Osteocyte (in vitro differentiated cells): ENCODE measurements around the gene STAB1. TPM values are rescaled to one million over a fixed set of nuclear protein-coding genes. Genes with fewer than 3 reads are reported as not detected.

Source experiments
- DNase-seq: peaks from one replicate; pipeline ENCODE4 v3.0.0; 2021; ENCODE audit warnings: mixed read lengths; ENCODE audit not compliant: unreplicated experiment; ENCODE audit errors: extremely low spot score
- H3K27ac Mint-ChIP-seq: one replicate; pipeline ENCODE4 v1.8.0; 2021; ENCODE audit warnings: mild to moderate bottlenecking, mixed read lengths; ENCODE audit not compliant: unreplicated experiment
- H3K27me3 Mint-ChIP-seq: one replicate; pipeline ENCODE4 v1.8.0; 2021; ENCODE audit warnings: mixed read lengths; ENCODE audit not compliant: unreplicated experiment
- H3K36me3 Mint-ChIP-seq: one replicate; pipeline ENCODE4 v1.8.0; 2021; ENCODE audit warnings: mixed read lengths; ENCODE audit not compliant: unreplicated experiment
- H3K4me1 Mint-ChIP-seq: one replicate; pipeline ENCODE4 v1.8.0; 2021; ENCODE audit warnings: mixed read lengths; ENCODE audit not compliant: unreplicated experiment
- H3K4me3 Mint-ChIP-seq: one replicate; pipeline ENCODE4 v1.8.0; 2021; ENCODE audit warnings: mild to moderate bottlenecking, moderate library complexity, mixed read lengths; ENCODE audit not compliant: unreplicated experiment
- H3K9me3 Mint-ChIP-seq: one replicate; pipeline ENCODE4 v1.8.0; 2021; ENCODE audit warnings: mixed read lengths; ENCODE audit not compliant: unreplicated experiment
- CTCF ChIP-seq: fragments of 200-600 bp; sonication (generic); IDR thresholded peaks from 2 replicates; pipeline ENCODE4 v1.5.0; 2021; ENCODE audit warnings: antibody characterized with exemption, mild to moderate bottlenecking, moderate library complexity
- total RNA-seq: library from RNA; stranded (reverse); gene quantifications from 2 replicates; pipeline ENCODE4 v1.2.1, GENCODE V29; 2021

STAB1 gene
- total RNA-seq, 1 donor from 2014 or later = not detected

GRCh38 chr3:52453496-52454249 is 41.5 kb upstream of the STAB1 start, which contains the start of gene TNNC1:
Gene TNNC1 (minus strand): TSS chr3:52454041. CDS start chr3:52454015, 26 bp downstream.
- no peaks in the 10 kb centered on the region for H3K27me3 Mint-ChIP-seq
- H3K4me1 Mint-ChIP-seq = peaks cover 28% of the 10 kb centered on the region
- no peak for DNase-seq
- peak within 1 kb of the TSS; percentile 74 for H3K27ac Mint-ChIP-seq
- peak within 1 kb of the TSS; percentile 98 for H3K4me3 Mint-ChIP-seq
- TF ChIP-seq CTCF = no peak
- H3K9me3 Mint-ChIP-seq = no peaks in the 10 kb centered on the region
- H3K36me3 Mint-ChIP-seq = peaks cover 10% of the 10 kb centered on the region

- H3K9me3 Mint-ChIP-seq = no peaks in the 10 kb centered on the region
- H3K36me3 Mint-ChIP-seq = peaks cover 10% of the 10 kb centered on the region
- H3K27ac Mint-ChIP-seq = peak overlapping the region; percentile 74
- H3K27me3 Mint-ChIP-seq = no peaks in the 10 kb centered on the region
- H3K4me1 Mint-ChIP-seq = peaks cover 28% of the 10 kb centered on the region
- TF ChIP-seq CTCF = no peak
- no peak for DNase-seq
- H3K4me3 Mint-ChIP-seq = peak overlapping the region; percentile 98
Observed at GRCh38 chr3:52454250-52454937, 40.7 kb upstream of the STAB1 start.

- H3K27ac Mint-ChIP-seq = peak overlapping the region; percentile 74
- DNase-seq = no peak
Observed at GRCh38 chr3:52454938-52455282, 40.2 kb upstream of the STAB1 start.

GRCh38 chr3:52455283-52456168 is 39.6 kb upstream of the STAB1 start, which contains the start of gene NISCH:
Gene NISCH (plus strand): TSS chr3:52455604. CDS start chr3:52455642, 38 bp downstream.
- no peak for TF ChIP-seq CTCF
- Mint-ChIP-seq H3K9me3 (no peaks in the 10 kb centered on the region), H3K4me3 (peak within 1 kb of the TSS; percentile 98), H3K4me1 (peaks cover 23% of the 10 kb centered on the region), H3K36me3 (peaks cover 15% of the 10 kb centered on the region), H3K27ac (peak within 1 kb of the TSS; percentile 94), H3K27me3 (no peaks in the 10 kb centered on the region)
- DNase-seq = peak; percentile 95

More at GRCh38 chr3:52454938-52455282, 40.2 kb upstream of the STAB1 start:
- H3K36me3 Mint-ChIP-seq = peaks cover 10% of the 10 kb centered on the region
- no peak for TF ChIP-seq CTCF
- H3K27me3 Mint-ChIP-seq = no peaks in the 10 kb centered on the region
- no peaks in the 10 kb centered on the region for H3K9me3 Mint-ChIP-seq
- H3K4me1 Mint-ChIP-seq = peaks cover 26% of the 10 kb centered on the region
- peak overlapping the region; percentile 98 for H3K4me3 Mint-ChIP-seq
